Measurements from ENCODE around the gene ARL6IP1.
"Not testable (repeated sequence)": the region's sequence is repeated elsewhere in the genome, so short reads cannot be mapped to it uniquely, and the experiment has no call there.

Gene ARL6IP1

DNA sequence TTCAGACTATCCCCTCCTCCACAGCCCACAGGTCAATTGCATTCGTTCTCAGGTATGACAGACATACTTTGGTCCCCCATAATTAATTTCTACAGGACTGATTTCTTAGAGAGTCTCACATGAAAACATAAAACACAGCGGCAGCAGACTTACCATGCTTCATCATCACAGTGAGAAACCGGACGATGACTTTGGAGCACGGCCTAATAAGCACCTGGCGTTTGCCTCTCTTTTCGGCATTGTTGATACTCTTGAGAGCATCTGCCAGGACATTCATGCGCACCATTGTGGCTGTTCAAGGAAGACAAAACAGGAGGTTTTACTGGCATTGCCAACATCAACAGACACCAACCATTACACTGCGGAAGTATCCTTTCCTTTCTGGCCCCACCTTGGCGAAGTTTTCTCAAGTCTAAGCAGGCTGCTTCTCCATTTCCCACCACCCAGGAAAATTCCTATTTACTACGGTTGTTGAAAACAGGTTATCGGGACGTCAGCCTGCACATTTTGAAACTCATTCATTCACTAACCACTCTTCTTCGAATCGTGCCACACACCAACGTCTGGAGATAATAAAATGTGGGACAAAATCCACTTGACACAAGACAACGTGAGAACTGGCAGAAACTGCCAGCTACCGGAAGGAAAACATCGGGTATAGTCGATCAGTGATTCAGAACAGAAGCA is 12.4 kb downstream of the ARL6IP1 start:
- Histone ChIP-seq H3K27ac (ENCODE audit: poor library complexity, severe bottlenecking) (peak overlapping the region; percentile 79), H3K9me3 (ENCODE audit: severe bottlenecking) (no peaks in the 10 kb centered on the region), H3K27me3 (ENCODE audit: insufficient read depth, poor library complexity, severe bottlenecking) (no peaks in the 10 kb centered on the region), H3K4me3 (ENCODE audit: severe bottlenecking) (peak overlapping the region; percentile 83), H3K36me3 (ENCODE audit: low read depth) (peaks cover 87% of the 10 kb centered on the region), H3K4me1 (ENCODE audit: insufficient read depth, poor library complexity, severe bottlenecking) (peaks cover 24% of the 10 kb centered on the region)
- ATAC-seq (ENCODE audit: low read depth) (no peak), DNase-seq (ENCODE audit: low spot score) (no peak)
- TF ChIP-seq, protein P1, sequence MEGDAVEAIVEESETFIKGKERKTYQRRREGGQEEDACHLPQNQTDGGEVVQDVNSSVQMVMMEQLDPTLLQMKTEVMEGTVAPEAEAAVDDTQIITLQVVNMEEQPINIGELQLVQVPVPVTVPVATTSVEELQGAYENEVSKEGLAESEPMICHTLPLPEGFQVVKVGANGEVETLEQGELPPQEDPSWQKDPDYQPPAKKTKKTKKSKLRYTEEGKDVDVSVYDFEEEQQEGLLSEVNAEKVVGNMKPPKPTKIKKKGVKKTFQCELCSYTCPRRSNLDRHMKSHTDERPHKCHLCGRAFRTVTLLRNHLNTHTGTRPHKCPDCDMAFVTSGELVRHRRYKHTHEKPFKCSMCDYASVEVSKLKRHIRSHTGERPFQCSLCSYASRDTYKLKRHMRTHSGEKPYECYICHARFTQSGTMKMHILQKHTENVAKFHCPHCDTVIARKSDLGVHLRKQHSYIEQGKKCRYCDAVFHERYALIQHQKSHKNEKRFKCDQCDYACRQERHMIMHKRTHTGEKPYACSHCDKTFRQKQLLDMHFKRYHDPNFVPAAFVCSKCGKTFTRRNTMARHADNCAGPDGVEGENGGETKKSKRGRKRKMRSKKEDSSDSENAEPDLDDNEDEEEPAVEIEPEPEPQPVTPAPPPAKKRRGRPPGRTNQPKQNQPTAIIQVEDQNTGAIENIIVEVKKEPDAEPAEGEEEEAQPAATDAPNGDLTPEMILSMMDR (IDR thresholded peaks at IDR 0.05; ENCODE audit: poor library complexity, severe bottlenecking) = no peak

DNA sequence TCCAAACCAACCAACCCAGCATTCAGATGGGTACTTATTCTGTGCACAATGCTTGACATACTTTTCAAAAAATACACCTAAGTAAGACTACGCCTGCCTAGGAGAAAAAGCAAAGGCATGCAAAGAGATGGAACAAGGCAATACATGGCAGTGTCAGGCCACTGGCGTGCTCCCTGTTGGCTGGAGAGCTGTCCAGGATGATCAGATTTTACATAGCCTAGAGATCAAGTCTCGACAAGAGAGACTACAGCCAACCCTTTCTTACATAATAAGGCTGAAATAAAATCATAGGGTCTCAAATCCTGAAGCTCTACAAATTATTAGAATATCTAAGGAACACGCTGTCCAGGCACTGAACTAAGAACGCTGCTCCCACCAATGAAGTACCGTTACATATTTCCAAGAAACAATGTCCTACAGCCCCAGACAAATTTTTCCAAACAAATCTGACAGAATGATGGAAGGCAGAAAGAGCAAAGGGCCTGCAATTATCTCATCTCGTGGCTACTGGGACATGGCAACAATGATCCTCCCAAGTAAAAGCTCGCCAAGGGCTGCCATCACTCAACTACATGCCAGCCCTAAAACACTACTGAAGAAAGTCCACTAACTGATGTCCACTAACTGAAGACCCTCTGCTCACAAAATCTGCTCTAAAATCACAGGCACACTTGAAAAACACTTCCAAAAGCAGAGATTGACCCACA is 16.3 kb downstream of the ARL6IP1 start:
- peaks cover 24% of the 10 kb centered on the region for H3K4me1 ChIP-seq (ENCODE audit: insufficient read depth, poor library complexity, severe bottlenecking)
- DNase-seq (ENCODE audit: low spot score) = no peak
- TF ChIP-seq, protein P1 (IDR thresholded peaks at IDR 0.05; ENCODE audit: poor library complexity, severe bottlenecking) = no peak
- peaks cover 77% of the 10 kb centered on the region for H3K36me3 ChIP-seq (ENCODE audit: low read depth)
- ATAC-seq (ENCODE audit: low read depth) = no peak
- no peak overlapping the region for H3K27ac ChIP-seq (ENCODE audit: poor library complexity, severe bottlenecking)
- no peaks in the 10 kb centered on the region for H3K9me3 ChIP-seq (ENCODE audit: severe bottlenecking)
- no peaks in the 10 kb centered on the region for H3K27me3 ChIP-seq (ENCODE audit: insufficient read depth, poor library complexity, severe bottlenecking)
- no peak overlapping the region for H3K4me3 ChIP-seq (ENCODE audit: severe bottlenecking)

DNA sequence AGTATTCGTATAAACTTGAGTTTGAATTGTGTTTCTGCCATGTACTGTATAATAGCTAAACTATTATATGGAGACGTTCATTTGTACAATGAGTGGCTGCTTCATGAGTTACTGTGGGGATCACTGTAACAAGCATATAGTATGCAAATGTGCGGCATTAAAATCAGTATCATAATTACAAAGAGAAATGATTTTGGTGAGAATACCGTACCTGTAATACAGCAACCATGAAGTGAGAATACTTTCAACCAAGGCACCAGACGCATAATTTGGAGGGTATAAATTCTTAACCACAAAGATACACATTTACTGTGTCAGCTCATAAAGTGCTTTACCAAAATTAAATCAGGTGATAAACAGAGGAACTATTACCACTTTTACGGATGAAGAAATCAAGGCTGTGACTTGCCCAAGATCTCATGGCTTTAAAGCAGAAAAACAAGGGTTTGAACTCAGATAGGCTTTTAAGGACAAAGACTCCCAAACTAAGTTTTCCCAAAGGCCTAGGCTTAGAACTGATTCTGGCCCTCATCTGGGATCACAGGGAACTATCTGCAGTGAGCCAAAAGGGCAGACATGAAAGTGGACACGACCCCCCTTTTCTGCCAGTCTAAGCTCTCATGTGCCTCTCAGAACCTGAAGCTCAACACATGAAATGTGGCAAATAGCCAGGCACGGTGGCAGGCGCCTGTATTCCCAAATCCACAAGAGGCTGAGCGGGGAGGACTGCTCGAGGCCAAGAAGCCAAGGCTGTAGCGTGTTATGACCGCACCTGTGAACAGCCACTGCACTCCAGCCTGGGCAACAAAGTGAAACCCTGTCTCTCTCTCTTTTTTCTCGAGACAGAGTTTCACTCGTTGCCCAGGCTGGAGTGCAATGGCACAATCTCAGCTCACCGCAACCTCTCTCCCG is 17.7 kb downstream of the ARL6IP1 start:
- Histone ChIP-seq H3K9me3 (ENCODE audit: severe bottlenecking) (no peaks in the 10 kb centered on the region), H3K36me3 (ENCODE audit: low read depth) (peaks cover 65% of the 10 kb centered on the region), H3K4me3 (ENCODE audit: severe bottlenecking) (no peak overlapping the region), H3K27ac (ENCODE audit: poor library complexity, severe bottlenecking) (no peak overlapping the region), H3K4me1 (ENCODE audit: insufficient read depth, poor library complexity, severe bottlenecking) (peaks cover 24% of the 10 kb centered on the region), H3K27me3 (ENCODE audit: insufficient read depth, poor library complexity, severe bottlenecking) (no peaks in the 10 kb centered on the region)
- ATAC-seq (ENCODE audit: low read depth) = no peak
- TF ChIP-seq, protein P1 (IDR thresholded peaks at IDR 0.05; ENCODE audit: poor library complexity, severe bottlenecking) = no peak
- no peak for DNase-seq (ENCODE audit: low spot score)

DNA sequence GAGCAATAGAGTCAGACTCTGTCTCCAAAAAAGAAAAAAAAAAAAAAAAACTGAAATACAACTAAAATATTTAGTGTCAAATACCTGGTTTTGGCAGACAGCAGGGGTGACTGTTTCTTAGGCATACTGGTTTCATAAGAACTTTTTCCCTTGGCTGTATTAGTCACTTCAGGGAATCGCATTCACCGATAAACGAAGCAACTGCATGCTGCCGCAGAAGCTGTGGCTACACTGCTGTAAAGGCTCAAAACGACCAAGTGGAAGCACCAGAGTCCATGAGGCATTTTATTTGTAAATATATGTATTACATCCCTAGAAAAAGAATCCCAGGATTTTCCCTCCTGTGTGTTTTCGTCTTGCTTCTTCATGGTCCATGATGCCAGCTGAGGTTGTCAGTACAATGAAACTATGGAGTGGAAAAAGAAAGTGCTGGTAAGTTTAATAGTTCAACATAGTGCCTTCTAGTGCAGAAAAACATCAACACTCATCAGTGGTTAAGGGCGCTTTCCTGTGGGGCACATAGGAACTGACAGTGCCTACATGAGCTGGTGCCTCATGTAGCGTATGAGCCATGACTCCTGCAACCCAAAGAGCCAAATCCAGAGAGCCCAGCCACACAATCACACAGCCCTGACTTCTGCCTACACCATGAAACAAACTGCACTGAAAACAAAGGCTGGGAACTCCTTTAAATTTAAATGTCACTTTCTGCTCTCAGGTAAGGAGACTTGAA is 18.5 kb downstream of the ARL6IP1 start:
- TF ChIP-seq, protein P1 (IDR thresholded peaks at IDR 0.05; ENCODE audit: poor library complexity, severe bottlenecking) = no peak
- DNase-seq (ENCODE audit: low spot score) (no peak), ATAC-seq (ENCODE audit: low read depth) (no peak)
- no peaks in the 10 kb centered on the region for H3K9me3 ChIP-seq (ENCODE audit: severe bottlenecking)
- no peak overlapping the region for H3K27ac ChIP-seq (ENCODE audit: poor library complexity, severe bottlenecking)
- H3K4me1 ChIP-seq (ENCODE audit: insufficient read depth, poor library complexity, severe bottlenecking) = peaks cover 16% of the 10 kb centered on the region
- H3K27me3 ChIP-seq (ENCODE audit: insufficient read depth, poor library complexity, severe bottlenecking) = no peaks in the 10 kb centered on the region
- no peak overlapping the region for H3K4me3 ChIP-seq (ENCODE audit: severe bottlenecking)
- H3K36me3 ChIP-seq (ENCODE audit: low read depth) = peaks cover 57% of the 10 kb centered on the region

DNA sequence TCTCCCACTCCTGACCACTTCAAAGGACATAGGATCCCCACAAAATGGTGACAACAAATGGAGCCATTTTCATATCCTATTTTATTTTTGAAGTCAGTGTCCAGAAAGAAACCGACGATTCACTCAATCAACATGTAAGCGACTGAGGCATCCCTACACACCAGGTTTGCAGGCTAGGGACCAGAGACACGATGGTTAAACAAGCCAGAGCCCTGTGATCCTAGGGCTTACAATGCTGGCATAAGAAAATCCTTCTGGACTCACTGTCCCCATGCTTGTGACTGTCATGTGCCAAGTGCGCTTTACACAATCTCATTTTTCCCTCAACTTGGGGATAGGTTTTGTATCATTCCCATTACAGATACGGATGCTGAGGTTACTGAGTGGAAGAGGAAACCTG is 20.1 kb downstream of the ARL6IP1 start:
- peaks cover 41% of the 10 kb centered on the region for H3K36me3 ChIP-seq (ENCODE audit: low read depth)
- ATAC-seq (ENCODE audit: low read depth) = peak; percentile 4; the same call in 1 of the 3 replicates
- H3K4me3 ChIP-seq (ENCODE audit: severe bottlenecking) = not testable (repeated sequence)

DNA sequence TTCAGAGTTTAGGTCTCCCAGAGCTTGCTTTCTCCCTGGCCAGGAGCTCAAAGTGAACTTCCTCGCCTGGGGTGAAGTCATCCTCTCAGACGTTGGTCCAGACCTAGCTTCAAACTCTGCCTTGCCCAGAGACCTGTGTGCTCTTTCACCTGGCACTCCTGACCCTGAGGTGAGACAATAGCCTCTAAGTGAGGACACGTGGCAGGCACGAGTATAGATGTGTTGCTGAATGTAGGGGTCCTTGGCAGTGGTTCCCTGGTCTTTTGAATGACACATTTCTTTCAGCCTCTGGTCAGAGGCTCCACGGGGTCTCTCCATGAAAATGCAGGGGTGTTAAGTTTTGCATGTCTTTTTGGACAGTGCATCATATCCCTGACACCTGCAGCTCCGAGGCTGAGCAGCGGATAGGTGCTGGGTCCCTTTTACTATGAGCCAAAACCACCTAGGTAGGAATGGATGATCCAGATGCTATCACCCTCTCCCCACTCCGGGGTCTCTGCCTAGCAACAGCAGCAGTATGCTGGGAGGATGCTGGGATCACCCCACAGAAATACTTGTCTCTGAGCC is 20.8 kb downstream of the ARL6IP1 start:
- peak; percentile 44; the same call in 2 of the 3 replicates for ATAC-seq (ENCODE audit: low read depth)
- not testable (repeated sequence) for H3K9me3 ChIP-seq (ENCODE audit: severe bottlenecking); H3K27me3 ChIP-seq (ENCODE audit: insufficient read depth, poor library complexity, severe bottlenecking); H3K4me3 ChIP-seq (ENCODE audit: severe bottlenecking); H3K4me1 ChIP-seq (ENCODE audit: insufficient read depth, poor library complexity, severe bottlenecking); DNase-seq (ENCODE audit: low spot score); H3K27ac ChIP-seq (ENCODE audit: poor library complexity, severe bottlenecking)
- H3K36me3 ChIP-seq (ENCODE audit: low read depth) = peaks cover 34% of the 10 kb centered on the region

More for the DNA sequence above, 20.1 kb downstream of the ARL6IP1 start:
- H3K27ac ChIP-seq (ENCODE audit: poor library complexity, severe bottlenecking); H3K9me3 ChIP-seq (ENCODE audit: severe bottlenecking); DNase-seq (ENCODE audit: low spot score); H3K4me1 ChIP-seq (ENCODE audit: insufficient read depth, poor library complexity, severe bottlenecking); H3K27me3 ChIP-seq (ENCODE audit: insufficient read depth, poor library complexity, severe bottlenecking): not testable (repeated sequence)
